IPS-NIHi11 (cell line): Measurements from ENCODE around the gene IL27RA.
"Not testable (repeated sequence)": the region's sequence is repeated elsewhere in the genome, so short reads cannot be mapped to it uniquely, and the experiment has no call there.

Experiments used
- DNase-seq: peaks from one replicate; pipeline ENCODE4 v3.0.0; 2012; ENCODE audit warnings: mixed read lengths, low spot score

Gene IL27RA

DNA sequence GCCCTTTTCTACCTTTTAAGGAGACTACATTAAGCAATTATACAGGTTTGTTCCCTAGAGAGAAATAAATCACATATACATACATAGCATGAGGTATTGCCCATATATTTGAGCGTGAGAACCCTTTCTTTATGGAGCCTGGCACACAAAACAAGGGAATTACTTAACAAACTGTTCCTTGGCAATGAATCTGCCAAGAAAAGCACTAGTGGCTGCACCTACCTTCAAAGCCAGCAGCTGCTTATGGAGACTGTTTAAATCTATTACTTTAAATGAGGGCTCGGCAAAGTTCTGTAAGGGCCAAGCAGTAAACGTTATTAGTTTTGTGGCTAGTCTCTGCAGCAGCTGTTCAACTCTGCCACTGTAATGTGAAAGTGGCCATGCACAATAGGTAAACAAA is 32.5 kb upstream of the IL27RA start:
- no peak for DNase-seq

DNA sequence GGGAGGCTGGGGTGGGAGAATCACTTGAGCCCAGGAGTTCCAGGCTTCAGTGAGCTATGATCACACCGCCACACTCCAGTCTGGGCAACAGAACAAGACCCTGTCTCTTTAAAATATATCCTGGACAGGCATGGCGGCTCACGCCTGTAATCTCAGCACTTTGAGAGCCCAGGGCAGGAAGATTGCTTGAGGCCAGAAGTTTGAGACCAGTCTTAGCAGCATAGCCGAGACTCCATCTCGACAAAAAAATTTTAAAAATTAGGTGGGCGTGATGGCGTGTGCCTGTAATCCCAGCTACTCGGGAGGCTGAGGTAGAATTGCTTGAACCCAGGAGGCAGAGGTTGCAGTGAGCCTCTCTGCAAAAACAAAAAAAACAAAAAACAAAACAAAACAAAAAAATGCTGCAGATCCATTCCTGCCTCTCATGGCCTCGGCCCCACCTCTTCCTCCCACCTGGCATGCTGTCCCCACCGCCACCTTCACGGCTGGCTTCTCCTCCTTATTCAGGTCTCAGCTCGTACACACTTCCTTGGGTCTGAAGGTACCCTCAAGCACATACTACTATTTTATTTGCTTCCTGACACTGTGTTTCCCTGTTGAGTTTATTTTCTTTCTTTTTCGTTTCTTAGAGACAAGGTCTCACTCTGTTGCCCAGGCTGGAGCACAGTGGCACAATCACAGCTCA is 30.7 kb upstream of the IL27RA start:
- no peak for DNase-seq

DNA sequence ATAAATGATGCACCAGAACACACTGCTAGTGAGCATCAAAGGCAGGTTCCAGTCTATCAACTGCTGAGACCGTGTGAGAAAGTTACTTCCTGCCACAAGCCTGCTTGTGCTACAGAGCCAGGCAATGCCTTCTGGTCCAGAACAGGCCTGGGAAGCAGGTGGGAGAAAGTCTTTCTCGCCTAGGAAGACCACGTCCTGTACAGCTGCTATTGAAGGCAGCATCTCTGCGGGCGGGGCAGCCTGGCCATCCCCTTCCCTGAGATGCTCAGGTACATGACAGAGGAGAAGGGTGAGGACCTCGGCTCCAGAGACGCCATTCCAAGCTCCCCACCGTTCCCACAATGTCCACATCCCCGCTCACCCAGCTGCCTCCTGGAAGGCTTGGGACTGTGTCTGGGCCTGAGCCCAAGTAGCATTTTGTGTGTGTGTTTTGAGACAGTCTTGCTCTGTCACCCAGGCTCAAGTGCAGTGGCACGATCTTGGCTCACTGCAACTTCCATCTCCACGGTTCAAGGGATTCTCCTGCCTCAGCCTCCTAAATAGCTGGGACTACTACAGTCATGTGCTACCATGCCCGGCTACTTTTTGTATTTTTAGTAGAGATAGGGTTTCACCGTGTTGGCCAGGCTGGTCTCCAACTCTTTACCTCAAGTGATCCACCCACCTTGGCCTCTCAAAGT is 28.9 kb upstream of the IL27RA start:
- DNase-seq, result no peak

DNA sequence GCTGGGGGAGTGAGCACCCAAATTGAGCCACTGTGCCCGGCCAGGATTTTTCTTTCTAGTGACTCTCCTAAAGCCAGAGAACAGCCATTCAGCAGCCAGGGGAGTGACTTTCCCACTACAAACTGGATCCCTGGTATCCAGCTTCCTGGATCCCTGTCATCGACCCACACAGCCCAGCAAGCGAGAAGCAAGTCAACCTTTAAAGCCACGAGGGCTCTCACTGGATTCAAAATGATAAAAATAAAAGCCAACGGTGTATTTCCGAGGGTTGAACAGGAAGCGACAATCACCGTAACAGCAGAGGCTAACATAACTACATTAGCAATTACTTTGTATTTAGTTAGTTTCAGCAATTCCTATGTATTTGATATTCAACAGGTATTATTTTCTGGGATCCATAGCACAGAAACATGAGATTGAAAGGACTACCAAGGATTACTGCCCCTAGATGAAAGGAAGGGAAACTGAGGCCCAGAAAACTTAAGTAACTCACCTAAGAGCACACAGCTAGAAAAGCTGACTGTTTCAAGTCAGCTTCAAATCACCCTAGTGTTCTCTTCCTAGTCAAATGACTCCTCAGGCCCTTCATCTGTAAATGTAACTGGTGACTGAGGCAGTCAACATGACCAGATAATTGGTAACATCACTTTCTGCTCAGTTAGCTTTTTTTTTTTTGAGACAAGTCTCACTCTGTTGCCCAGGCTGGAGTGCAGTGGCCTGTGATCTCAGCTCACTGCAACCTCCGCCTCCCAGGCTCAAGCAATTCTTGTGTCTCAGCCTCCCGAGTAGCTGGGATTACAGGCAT is 28.1 kb upstream of the IL27RA start:
- no peak for DNase-seq

DNA sequence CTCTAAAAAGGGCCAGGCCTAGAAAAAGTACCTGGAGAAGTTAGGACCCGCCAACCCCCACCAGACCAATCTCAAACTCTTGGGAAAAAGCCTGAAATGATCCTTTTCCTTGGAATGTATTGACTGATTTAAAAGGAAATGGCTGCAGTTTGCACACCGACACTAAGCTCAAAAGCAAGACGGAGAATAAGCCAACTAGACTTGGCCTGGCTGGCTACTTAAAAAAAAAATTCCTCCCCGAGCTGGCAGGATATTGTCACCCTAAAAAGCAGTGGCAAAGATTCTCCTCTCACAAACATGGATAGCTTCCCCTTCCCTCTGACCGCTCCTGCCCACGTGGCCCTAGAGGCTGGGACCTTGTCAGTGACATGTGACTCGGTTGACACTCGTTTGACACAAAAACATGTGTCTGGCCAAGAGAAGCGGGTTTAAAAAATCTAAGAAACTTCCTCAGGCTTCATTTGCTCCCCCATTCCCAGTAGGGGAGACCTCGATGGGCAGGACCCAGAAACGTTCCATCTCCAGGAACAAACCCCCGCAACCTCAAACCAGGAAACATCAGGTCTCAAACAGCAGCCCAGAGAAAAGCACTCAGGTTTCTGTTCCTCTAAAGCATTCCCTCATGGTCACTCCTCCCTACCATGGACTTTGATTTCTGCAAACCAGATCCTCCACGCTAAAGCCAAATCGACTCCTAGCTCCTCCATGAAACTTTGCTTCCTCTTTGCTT is 26.8 kb upstream of the IL27RA start:
- DNase-seq, result no peak

- DNase-seq, result peak; percentile 87
These were observed 26.0 kb upstream of the IL27RA start for GRCh38 chr19:14005349-14006084.

DNA sequence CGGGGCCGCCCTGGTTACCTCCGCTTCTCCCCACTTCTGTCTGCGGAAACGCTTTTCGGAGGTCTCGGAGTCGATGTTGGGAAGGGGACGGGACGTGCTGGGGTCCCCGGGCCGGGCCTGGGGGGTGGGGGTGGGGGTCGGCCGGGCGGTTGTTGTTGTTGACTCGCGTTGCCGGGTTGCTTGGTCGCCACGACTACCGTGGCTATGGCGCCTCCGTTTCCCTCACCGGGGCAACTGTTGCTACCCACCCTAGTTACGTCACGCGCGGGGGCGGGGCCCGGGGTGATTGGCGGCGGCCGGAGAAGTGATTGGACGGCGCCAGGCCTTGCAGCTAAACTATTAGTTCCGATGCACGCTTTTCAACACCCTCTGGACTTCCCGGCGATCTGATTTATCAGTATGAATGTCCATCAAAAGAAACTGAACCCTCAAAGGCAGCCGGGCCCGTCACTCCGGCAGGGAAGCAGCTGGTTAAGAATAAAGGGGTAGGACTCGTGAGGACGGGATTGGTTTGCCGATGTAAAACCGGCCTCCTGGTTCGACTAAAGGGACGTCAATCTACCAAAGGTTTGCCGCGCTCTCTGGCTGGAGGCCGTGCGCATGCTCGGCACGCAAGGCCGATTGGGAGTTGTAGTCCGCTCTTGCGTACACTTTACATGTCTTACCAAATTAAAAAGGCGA is 25.3 kb upstream of the IL27RA start, which contains the start of gene RFX1:
Gene RFX1, minus strand, starts transcription at position 236 of the 681 bp plus-strand sequence. CDS start 12,477 bp downstream, outside the sequence.
- peak; percentile 85 for DNase-seq

- DNase-seq, result peak; percentile 84
These were observed 24.6 kb upstream of the IL27RA start for GRCh38 chr19:14006766-14007562.

- DNase-seq, result no peak
These were observed 19.1 kb upstream of the IL27RA start for GRCh38 chr19:14012378-14012915.

DNA sequence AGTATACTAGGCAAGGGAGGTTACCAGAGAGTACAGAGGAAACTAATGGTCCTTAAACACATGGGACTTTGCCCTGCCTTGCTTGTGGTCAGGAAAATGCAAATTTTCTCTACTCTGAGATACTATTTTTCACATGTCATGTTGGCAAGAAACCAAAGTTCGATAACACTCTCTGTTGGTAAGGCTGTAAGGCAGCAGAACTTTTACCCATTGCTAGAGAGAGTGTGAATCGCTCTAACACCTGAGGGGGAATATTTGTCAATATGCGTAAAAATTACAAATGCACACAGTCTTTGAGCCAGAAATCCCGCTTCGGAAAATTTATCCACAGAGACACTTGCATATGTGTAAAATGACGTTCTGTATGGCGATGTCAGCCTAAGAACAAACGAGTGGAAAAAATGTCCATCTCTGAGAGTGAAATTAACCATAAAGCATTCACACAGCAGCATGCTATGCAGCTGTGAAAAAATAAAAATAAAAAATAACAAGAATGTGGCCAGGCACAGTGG is 16.0 kb upstream of the IL27RA start:
- DNase-seq, result no peak

- DNase-seq, result no peak
These were observed 12.5 kb upstream of the IL27RA start for GRCh38 chr19:14019100-14019499.

DNA sequence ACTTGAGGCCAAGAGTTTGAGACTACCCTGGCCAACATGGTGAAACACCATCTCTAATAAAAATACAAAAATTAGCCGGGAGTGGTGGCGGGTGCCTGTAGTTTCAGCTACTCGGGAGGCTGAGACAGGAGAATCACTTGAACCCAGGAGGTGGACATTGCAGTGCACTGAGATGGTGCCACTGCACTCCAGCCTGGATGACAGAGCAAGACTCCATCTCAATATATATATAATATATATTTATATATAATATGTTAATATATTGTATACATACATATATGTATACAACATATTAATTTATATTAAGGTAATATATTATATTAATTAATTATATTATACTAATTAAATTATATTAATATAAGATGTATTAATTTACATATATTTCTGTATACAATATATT is 11.8 kb upstream of the IL27RA start:
- DNase-seq, result not testable (repeated sequence)

DNA sequence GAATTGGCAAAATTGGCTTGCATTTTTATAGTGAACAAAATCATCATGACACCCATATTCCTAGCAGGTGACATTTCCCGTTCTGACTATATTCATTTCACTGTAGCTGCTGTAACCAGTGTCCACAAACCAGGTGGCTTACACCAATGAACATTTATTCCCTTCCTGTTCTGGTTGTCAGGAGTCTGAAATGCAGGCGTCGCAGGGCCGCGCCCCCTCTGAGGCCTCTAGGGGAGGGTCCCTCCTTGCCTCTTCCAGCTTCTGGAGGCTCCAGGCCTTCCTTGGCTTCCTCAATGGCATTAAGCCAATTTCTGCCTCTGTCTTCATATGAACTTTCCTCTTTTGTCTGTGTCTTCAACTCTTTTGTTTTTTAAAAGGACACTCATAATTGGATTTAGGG is 10.1 kb upstream of the IL27RA start:
- no peak for DNase-seq

GRCh38 chr19:14022469-14022868 is 9.1 kb upstream of the IL27RA start:
- no peak for DNase-seq

DNA sequence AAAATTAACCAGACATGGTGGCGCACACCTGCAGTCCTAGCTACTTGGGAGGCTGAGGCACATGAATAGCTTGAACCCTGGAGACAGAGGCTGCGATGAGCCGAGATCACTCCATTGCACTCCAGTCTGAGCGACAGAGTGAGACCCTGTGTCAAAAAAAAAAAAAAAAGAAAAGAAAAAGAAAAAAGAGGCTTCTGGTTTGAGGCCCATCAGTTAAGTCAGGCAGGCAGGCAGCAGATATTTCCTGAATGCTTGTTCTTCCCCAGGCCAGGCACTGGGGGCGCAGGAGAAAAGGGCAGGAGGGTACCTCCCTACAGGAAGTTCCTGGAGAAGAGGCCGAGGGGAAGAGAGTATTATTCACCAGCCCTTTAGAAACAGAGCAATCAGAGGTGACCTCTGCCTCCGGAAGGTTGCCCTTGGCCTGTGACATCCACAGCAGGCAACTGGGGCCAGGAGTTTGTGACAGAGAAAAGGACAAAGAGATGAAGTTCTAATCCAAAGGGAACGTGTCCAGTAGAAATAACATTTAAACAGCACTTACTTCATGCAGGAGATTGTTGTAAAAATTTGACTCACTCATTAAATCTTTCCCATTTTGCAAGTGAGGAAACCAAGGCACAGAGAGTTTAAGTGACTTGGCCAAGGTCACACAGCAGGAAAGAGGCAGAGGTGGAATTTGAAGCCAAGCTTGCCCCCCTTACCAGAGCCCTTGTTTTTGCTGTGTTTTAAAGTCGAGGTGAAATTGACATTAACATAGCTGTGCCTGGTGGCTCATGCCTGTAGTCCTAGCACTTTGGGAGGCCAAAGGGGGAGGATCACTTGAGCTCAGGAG is 7.9 kb upstream of the IL27RA start:
- peak; percentile 77 for DNase-seq

DNA sequence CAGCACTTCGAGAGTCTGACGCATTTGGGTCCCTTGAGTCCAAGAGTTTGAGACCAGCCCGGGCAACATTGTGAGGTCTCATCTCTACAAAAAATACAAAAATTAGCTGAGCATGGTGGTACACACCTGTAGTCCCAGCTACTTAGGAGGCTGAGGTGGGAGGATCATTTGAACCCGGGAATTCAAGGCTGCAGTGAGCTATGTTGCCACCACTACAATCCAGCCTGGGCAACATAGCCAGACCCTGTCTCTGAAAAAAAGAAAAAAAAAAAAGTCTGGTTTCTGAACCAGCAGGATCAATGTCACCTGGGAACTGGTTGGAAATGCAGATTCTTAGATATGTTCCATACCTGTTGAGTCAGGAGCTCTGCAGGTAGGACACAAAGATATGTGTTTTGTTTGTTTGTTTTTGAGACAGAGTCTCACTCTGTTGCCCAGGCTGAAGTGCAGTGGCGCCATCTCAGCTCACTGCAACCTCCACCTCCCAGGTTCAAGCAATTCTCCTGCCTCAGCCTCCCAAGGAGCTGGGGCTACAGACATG is 4.8 kb upstream of the IL27RA start:
- DNase-seq, result not testable (repeated sequence)

- DNase-seq, result no peak
These were observed 3.6 kb upstream of the IL27RA start, which contains the start of gene RLN3 for GRCh38 chr19:14027856-14028450. Gene RLN3 (plus strand): TSS chr19:14028148. CDS start chr19:14028205, 57 bp downstream.

DNA sequence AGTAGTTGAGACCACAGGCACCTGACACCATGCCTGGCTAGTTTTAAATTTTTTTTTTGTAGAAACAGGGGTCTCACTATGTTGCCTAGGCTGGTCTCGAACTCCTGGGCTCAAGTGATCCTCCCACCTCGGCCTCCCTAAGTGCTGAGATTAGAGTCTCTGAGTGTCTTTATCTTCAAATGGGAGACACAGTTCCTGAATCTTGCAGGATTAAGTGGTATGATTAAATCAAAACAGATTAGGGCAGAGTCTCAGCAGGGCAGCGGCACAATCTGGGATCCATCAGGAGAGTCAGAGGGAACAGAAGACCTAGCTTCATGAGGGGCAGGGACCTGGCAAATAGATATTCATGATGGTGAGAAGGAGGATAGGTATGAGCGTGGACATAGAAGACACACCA is 2.7 kb upstream of the IL27RA start:
- no peak for DNase-seq
